Keratinocyte (primary cell): ENCODE measurements around the gene PTBP3. TPM values are rescaled to one million over a fixed set of nuclear protein-coding genes. Genes with fewer than 3 reads are reported as not detected.
"Not testable (repeated sequence)": the region's sequence is repeated elsewhere in the genome, so short reads cannot be mapped to it uniquely, and the experiment has no call there.

ENCODE experiments used
- DNase-seq: peaks from one replicate; pipeline ENCODE4 v3.0.0-alpha.2; 2011; ENCODE audit warnings: low read depth, missing footprints, low spot score
- FAIRE-seq: peaks from 2 replicates; lab custom pipeline; 2011; peaks lifted over from hg19 to GRCh38; lab: Jason Lieb, UNC
- H2AFZ ChIP-seq: 2 replicates; pipeline ENCODE4 v1.6.0; 2012; ENCODE audit warnings: low read length, control low read depth, inconsistent platforms; ENCODE audit not compliant: control insufficient read depth
- H3K27ac ChIP-seq: 2 replicates; pipeline ENCODE4 v1.5.1; 2011; ENCODE audit warnings: low read length; ENCODE audit not compliant: control insufficient read depth, insufficient read depth
- H3K27me3 ChIP-seq: 3 replicates; pipeline ENCODE4 v1.6.0; 2011; ENCODE audit warnings: low read length; ENCODE audit not compliant: control insufficient read depth, insufficient read depth; ENCODE audit errors: extremely low read depth
- H3K36me3 ChIP-seq, 2 experiments: 2 replicates in 1 of 2; 3 replicates in 1 of 2; pipeline ENCODE4 v1.5.1; 2011; ENCODE audit warnings: low read length in 2 of 2, mild to moderate bottlenecking in 1 of 2; ENCODE audit not compliant: control insufficient read depth in 2 of 2, insufficient read depth in 2 of 2; ENCODE audit errors: extremely low read depth in 1 of 2
- H3K4me1 ChIP-seq: 3 replicates; pipeline ENCODE4 v1.5.1; 2011; ENCODE audit warnings: low read length; ENCODE audit not compliant: control insufficient read depth, insufficient read depth; ENCODE audit errors: extremely low read depth
- H3K4me2 ChIP-seq: 3 replicates; pipeline ENCODE4 v1.6.0; 2011; ENCODE audit warnings: low read depth, low read length; ENCODE audit not compliant: control insufficient read depth, insufficient read depth; ENCODE audit errors: extremely low read depth
- H3K4me3 ChIP-seq, 3 experiments: fragments of 200-600 bp in 1 of 3; sonication (generic) in 1 of 3; 2 replicates in 2 of 3; 3 replicates in 1 of 3; pipeline ENCODE4 v1.5.1; 2011 to 2016; ENCODE audit warnings: low read length in 3 of 3, mild to moderate bottlenecking in 3 of 3, control low read depth in 2 of 3, inconsistent platforms in 1 of 3, low read depth in 1 of 3, mixed read lengths in 1 of 3, mixed run types in 1 of 3, moderate library complexity in 1 of 3; ENCODE audit not compliant: control insufficient read depth in 2 of 3, insufficient read depth in 2 of 3; ENCODE audit errors: extremely low read depth in 1 of 3
- H3K79me2 ChIP-seq: 2 replicates; pipeline ENCODE4 v1.6.0; 2012; ENCODE audit warnings: low read length; ENCODE audit not compliant: control insufficient read depth, insufficient read depth
- H3K9ac ChIP-seq: 3 replicates; pipeline ENCODE4 v1.6.0; 2011; ENCODE audit warnings: low read length; ENCODE audit not compliant: control insufficient read depth, insufficient read depth; ENCODE audit errors: extremely low read depth
- H3K9me1 ChIP-seq: 3 replicates; pipeline ENCODE4 v1.6.0; 2011; ENCODE audit warnings: low read length; ENCODE audit not compliant: control insufficient read depth, insufficient read depth; ENCODE audit errors: extremely low read depth
- H3K9me3 ChIP-seq: 2 replicates; pipeline ENCODE4 v1.5.1; 2012; ENCODE audit warnings: low read depth, low read length; ENCODE audit not compliant: control insufficient read depth
- H4K20me1 ChIP-seq: 3 replicates; pipeline ENCODE4 v1.6.0; 2011; ENCODE audit warnings: low read length; ENCODE audit not compliant: control insufficient read depth, insufficient read depth; ENCODE audit errors: extremely low read depth
- CTCF ChIP-seq, 3 experiments: IDR thresholded peaks in 1 of 3; conservative IDR thresholded peaks in 1 of 3; optimal IDR thresholded peaks in 1 of 3; 2 replicates in 2 of 3; 3 replicates in 1 of 3; pipeline versions ENCODE3 to v1.5.1; 2011; ENCODE audit warnings: low read length in 3 of 3, mild to moderate bottlenecking in 3 of 3, moderate library complexity in 2 of 3, control low read depth in 1 of 3, inconsistent platforms in 1 of 3; ENCODE audit not compliant: insufficient read depth in 2 of 3; ENCODE audit errors: extremely low read depth in 1 of 3
- EZH2 ChIP-seq: IDR thresholded peaks from one replicate; pipeline ENCODE4 v1.6.1; 2012; ENCODE audit warnings: inconsistent platforms, mild to moderate bottlenecking, low read length, moderate library complexity
- dilution Hi-C: fragments of 300-500 bp; cut with MboI; formaldehyde crosslinking; loops from one replicate; pipeline ENCODE4 v1.7.0; 2020; ENCODE audit warnings: low sequenced_read_pairs; ENCODE audit not compliant: extremely low pct_ligation_motif_present
- polyA plus RNA-seq, 5 experiments: library from polyadenylated mRNA; depleted of rRNA in 3 of 5; stranded (reverse) in 3 of 5; stranded (forward) in 1 of 5; unstranded in 1 of 5; fragments of >200 nt; gene quantifications; 1 replicate in 1 of 5; 2 replicates in 3 of 5; 3 replicates in 1 of 5; pipeline versions ENCODE4 v1.2.1 to v1.2.3, GENCODE V29; 2011 to 2012; ENCODE audit warnings: missing spikeins in 2 of 5, low read depth in 1 of 5, low replicate concordance in 1 of 5

The PTBP3 gene
- polyA plus RNA-seq, 1 donor (not counting 4 experiments of a cell fraction or from before 2014, with no cell fraction given), result 51.0 TPM

GRCh38 chr9:112377087-112377486 is 43.7 kb upstream of the PTBP3 start:
- DNase-seq (no peak), FAIRE-seq (no peak)
- Histone ChIP-seq H3K27ac (no peak overlapping the region), H3K36me3 (no peaks in the 10 kb centered on the region), H3K4me1 (peaks cover 22% of the 10 kb centered on the region), H3K4me2 (no peak overlapping the region), H3K4me3 (no peak overlapping the region), H3K9me3 (no peaks in the 10 kb centered on the region), H3K9ac (no peak overlapping the region), H3K27me3 (no peaks in the 10 kb centered on the region), H3K79me2 (peaks cover 12% of the 10 kb centered on the region), H3K9me1 (no peaks in the 10 kb centered on the region), H4K20me1 (no peaks in the 10 kb centered on the region), H2AFZ (no peak overlapping the region)
- dilution Hi-C loops, result no loop called here
- TF ChIP-seq EZH2 (no peak), CTCF (optimal IDR thresholded peaks at IDR 0.05 in 1 of 3, IDR thresholded peaks at IDR 0.05 in 1 of 3, conservative IDR thresholded peaks at IDR 0.05 in 1 of 3; ENCODE audit: extremely low read depth in 1 of 3, insufficient read depth in 2 of 3, low read length in 3 of 3) (no peak)

DNA sequence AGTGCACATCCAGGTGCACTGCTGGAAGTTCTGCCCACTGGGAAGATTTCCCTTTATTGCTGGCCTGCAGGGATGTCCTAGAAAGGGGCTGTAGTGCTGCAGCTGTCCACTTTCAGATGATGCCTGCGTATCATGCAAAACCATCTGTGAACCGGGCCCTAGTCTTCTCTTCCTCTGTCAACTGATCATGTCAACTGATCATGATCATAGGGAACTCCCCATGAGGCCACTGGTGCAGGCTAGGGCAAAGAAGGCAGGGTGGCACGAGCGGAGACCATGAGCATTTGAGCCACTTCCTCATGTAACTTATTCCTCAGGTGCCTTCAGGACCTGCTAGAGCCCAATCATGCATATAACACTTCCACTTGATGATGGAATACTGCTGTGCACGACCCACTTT is 41.9 kb upstream of the PTBP3 start:
- DNase-seq, result no peak
- Histone ChIP-seq H3K4me1 (peaks cover 26% of the 10 kb centered on the region), H3K4me3 (no peak overlapping the region), H3K9ac (no peak overlapping the region), H4K20me1 (no peaks in the 10 kb centered on the region), H3K27ac (no peak overlapping the region), H3K79me2 (peaks cover 3% of the 10 kb centered on the region), H2AFZ (no peak overlapping the region), H3K9me3 (no peaks in the 10 kb centered on the region), H3K9me1 (no peaks in the 10 kb centered on the region), H3K36me3 (no peaks in the 10 kb centered on the region), H3K4me2 (no peak overlapping the region), H3K27me3 (no peaks in the 10 kb centered on the region)
- TF ChIP-seq CTCF (optimal IDR thresholded peaks at IDR 0.05 in 1 of 3, IDR thresholded peaks at IDR 0.05 in 1 of 3, conservative IDR thresholded peaks at IDR 0.05 in 1 of 3; ENCODE audit: extremely low read depth in 1 of 3, insufficient read depth in 2 of 3, low read length in 3 of 3), result no peak
- no peak for TF ChIP-seq EZH2
- FAIRE-seq, result no peak
- dilution Hi-C loops, result no loop called here

- H3K4me2 ChIP-seq, H3K27me3 ChIP-seq, H3K79me2 ChIP-seq, H3K27ac ChIP-seq, H3K36me3 ChIP-seq, dilution Hi-C loops, H4K20me1 ChIP-seq, DNase-seq, H3K9me3 ChIP-seq, H3K9me1 ChIP-seq, H2AFZ ChIP-seq, FAIRE-seq, H3K4me3 ChIP-seq, H3K9ac ChIP-seq: not testable (repeated sequence)
- peaks cover 26% of the 10 kb centered on the region for H3K4me1 ChIP-seq
Observed at GRCh38 chr9:112374232-112374631, 40.8 kb upstream of the PTBP3 start.

GRCh38 chr9:112373666-112374065 is 40.2 kb upstream of the PTBP3 start:
- H3K36me3 ChIP-seq, H3K9me1 ChIP-seq, DNase-seq, H3K4me2 ChIP-seq, H3K4me3 ChIP-seq, dilution Hi-C loops, H4K20me1 ChIP-seq, H3K27me3 ChIP-seq, H3K9me3 ChIP-seq, H3K27ac ChIP-seq, H3K9ac ChIP-seq, FAIRE-seq, H2AFZ ChIP-seq, H3K79me2 ChIP-seq: not testable (repeated sequence)
- peaks cover 21% of the 10 kb centered on the region for H3K4me1 ChIP-seq
